Omental fat pad (tissue), 4 donors: Measurements from ENCODE around the gene TGM1. TPM values are rescaled to one million over a fixed set of nuclear protein-coding genes. Genes with fewer than 3 reads are reported as not detected.
"Not testable (repeated sequence)": the region's sequence is repeated elsewhere in the genome, so short reads cannot be mapped to it uniquely, and the experiment has no call there.

Experiments used
- ATAC-seq: fragments of 150-250 bp; one replicate; pipeline ENCODE4 v1.9.1; 2016; ENCODE audit warnings: mild to moderate bottlenecking, moderate library complexity; ENCODE audit not compliant: low FRiP score
- DNase-seq: peaks from one replicate; pipeline ENCODE4 v3.0.0-alpha.2; 2019; ENCODE audit warnings: low spot score
- total RNA-seq, 4 donors: library from RNA; depleted of rRNA; stranded (reverse); fragments of >200 nt; gene quantifications; one replicate each; pipeline ENCODE4 v1.1.0, GENCODE V29; 2016
- TF ChIP-seq, protein P1 (sequence below), 3 donors: fragments of 450-650 bp; IDR thresholded peaks; one replicate each; pipeline ENCODE4 v1.5.1; 2016 to 2017; ENCODE audit warnings: antibody characterized with exemption in 3 of 3, mild to moderate bottlenecking in 3 of 3, moderate library complexity in 2 of 3

The TGM1 gene
- total RNA-seq, 4 donors from 2014 or later = 2.0 to 114 (median 79.1) TPM

DNA sequence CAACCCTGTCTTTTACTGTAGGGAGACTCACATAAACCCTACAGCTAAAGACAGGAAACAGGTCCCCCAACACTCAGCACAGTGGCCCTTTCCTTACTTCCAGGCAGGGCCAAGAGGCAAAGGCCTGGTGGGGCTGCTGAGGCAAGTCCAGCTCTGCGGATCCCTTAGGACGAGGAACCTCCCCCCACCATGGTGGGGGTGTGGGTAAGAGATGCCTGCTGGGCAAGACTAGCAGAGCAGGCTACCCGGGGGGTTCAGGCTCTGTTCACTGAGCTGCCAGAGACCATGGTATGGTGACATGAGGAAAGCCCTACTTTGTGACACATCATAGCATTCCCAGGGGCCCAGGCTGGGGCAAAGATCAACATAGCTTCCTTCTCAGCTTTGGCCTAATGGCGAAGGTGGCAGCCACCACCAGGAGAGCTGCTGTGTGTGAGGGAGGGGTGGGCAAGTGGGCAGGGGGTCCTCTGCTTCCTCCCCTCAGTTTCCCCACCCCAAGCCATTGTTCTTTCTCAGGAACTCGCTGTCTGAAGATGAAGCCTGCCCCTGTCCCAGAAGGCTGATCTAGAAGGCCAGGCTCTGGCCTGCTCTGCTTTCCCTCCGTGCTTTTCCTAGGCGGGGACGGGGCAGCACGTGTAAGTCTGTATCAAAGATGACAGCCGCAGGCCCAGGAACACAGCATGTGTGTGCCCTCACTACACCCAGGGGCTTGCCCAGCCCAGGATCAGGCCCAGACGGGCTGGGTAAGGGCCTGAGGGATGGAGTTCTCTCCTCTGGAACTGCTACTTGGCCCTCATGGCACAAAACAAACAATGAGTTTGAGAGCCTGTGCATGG lies 10.5 kb downstream of the TGM1 start:
- ATAC-seq (no peak), DNase-seq (no peak)
- TF ChIP-seq, protein P1, sequence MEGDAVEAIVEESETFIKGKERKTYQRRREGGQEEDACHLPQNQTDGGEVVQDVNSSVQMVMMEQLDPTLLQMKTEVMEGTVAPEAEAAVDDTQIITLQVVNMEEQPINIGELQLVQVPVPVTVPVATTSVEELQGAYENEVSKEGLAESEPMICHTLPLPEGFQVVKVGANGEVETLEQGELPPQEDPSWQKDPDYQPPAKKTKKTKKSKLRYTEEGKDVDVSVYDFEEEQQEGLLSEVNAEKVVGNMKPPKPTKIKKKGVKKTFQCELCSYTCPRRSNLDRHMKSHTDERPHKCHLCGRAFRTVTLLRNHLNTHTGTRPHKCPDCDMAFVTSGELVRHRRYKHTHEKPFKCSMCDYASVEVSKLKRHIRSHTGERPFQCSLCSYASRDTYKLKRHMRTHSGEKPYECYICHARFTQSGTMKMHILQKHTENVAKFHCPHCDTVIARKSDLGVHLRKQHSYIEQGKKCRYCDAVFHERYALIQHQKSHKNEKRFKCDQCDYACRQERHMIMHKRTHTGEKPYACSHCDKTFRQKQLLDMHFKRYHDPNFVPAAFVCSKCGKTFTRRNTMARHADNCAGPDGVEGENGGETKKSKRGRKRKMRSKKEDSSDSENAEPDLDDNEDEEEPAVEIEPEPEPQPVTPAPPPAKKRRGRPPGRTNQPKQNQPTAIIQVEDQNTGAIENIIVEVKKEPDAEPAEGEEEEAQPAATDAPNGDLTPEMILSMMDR (IDR thresholded peaks at IDR 0.05) = no peak

DNA sequence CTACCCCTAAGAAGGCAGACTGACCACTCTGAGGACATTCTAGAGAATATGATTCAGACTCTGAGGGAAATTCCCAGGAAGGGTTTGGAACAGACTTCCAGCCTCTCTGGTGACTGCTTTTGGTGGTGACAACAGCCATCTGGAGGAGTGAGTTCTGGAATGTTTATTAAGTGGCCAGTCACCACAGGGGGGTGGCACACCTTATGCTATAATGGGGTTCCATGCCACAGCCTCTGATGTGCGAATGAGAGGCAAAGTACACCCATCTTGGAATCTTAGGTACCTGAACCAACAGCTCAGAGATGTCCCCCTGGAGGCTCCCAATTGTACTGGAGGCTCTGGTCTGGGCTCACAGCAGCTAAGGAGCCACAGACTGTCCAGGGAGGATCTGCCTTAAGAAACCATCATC lies 11.1 kb downstream of the TGM1 start:
- ATAC-seq (no peak), DNase-seq (no peak)
- TF ChIP-seq, protein P1 (IDR thresholded peaks at IDR 0.05) = no peak

DNA sequence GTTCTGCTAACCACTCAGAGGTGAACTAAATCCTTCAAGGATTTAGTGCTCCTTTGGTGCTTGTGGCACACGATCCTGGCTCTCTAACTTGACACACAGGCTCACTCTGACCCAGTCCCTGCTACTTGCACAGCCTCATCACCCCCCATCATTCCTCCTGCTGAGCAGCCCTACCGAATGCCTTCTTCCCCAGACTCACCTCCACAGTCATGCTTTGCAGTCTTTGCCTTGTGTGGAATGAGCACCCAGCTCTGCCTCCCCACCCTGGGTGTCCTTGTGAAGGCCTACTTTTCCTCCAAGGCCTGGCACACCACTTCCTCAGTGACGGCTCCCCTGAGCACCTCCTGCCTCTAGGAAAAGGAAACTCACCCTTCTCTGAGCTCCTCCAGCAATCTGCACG lies 12.6 kb downstream of the TGM1 start:
- ATAC-seq (no peak), DNase-seq (no peak)
- TF ChIP-seq, protein P1 (IDR thresholded peaks at IDR 0.05) = no peak

DNA sequence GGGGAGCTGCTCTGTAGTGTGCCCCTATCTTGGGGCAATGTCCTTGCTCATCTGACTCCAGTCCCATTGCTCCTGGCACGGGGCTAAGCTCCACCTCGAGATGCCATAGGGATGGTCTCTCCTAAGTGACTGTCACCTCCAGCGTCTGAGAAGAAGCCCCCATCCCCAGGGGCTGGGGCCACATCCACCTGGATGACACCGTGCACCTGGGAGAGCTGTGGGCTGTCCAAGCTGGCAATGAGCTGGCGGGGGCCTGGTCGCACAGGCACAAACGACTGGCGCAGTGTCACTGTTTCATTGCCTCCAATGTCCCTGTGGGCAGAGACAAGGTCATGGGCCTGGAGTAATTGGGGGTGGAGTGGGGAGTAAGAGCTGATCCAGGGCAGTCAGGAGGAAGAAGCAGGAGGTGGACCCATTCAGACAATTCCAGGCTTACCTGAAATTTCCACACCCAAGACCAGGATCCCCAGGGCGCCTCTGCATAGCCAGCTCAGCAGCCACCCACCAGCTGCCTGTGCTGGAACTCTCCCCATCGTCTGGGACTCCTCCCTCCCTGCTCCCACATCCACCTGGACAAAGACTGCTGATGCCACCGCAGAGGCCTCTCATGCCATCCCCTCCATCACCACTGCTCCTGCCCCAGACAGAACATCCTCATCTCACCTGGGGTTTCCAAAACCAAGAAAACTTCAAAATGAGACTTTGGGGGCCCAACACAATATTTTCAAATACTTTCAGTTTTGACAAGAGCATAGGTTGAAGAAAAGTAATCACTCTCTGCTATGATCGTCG lies 13.6 kb downstream of the TGM1 start:
- ATAC-seq = no peak
- TF ChIP-seq, protein P1 (IDR thresholded peaks at IDR 0.05) = no peak
- DNase-seq = no peak

DNA sequence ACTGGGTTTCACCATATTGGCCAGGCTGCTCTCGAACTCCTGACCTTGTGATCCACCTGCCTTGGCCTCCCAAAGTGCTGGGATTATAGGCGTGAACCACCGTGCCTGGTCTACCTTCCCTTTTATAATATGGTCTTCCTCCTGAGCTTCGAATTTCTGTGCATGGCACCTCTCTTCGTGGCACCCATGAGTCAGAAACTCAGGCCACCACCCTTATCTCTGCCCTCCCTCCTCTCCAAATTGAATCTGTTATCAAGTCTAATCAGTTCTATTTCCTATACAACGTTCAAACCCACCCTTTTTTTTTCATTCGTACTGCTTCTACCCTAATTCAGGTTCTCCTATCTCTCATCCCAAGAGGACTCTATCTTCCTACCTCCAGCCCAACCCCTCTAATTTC lies 15.6 kb downstream of the TGM1 start:
- no peak for ATAC-seq
- no peak for DNase-seq
- TF ChIP-seq, protein P1 (IDR thresholded peaks at IDR 0.05) = no peak

DNA sequence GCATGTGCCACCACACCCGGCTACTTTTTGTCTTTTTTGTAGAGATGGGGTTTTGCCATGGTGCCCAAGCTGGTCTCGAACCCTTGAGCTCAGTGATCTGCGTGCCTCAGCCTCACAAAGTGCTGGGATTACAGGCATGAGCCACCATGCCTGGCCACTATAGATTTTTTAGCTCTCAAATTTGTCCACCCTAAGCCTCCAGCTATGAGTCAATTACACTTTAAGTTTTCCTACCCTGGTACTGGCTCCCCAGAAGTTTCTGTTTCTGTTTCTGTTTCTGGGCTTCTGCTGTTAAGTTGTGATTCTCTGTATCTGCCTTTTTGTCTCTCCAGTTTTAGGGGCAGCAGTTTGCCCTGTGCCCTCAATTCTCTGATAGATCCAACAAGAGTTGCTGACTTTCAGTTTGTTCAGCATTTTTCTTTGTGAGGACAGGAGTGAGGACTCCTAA lies 16.2 kb downstream of the TGM1 start:
- TF ChIP-seq, protein P1 (IDR thresholded peaks at IDR 0.05) = no peak
- ATAC-seq (no peak), DNase-seq (no peak)

DNA sequence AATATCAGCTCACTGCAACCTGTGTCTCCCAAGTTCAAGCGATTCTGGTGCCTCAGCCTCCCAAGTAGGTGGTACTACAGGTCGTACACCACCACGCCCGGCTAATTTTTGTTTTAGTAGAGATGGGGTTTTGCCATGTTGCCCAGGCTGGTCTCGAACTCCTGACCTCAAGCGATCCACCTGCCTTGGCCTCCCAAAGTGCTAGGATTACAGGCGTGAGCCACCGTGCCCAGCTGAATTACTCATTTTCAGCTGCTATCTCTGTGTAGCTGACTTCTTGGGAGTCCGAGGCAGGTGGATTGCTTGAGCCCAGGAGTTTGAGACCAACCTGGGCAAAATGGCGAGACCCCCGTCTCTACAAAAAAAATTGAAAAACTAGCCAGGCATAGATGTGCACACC lies 17.6 kb downstream of the TGM1 start:
- not testable (repeated sequence) for ATAC-seq, DNase-seq
